Astrocyte of the spinal cord (primary cell): ENCODE measurements around the gene SAMD14.

ENCODE experiments used
- DNase-seq: peaks from one replicate; pipeline ENCODE4 v3.0.0; 2011; ENCODE audit warnings: low read depth, low spot score
- H3K4me3 ChIP-seq: 2 replicates; pipeline ENCODE4 v1.5.1; 2011; ENCODE audit warnings: low read depth, mild to moderate bottlenecking, low read length, moderate library complexity
- in situ Hi-C: cut with HindIII; loops from 2 replicates; pipeline ENCODE4 v1.10.0; 2017; ENCODE audit warnings: low sequenced_read_pairs
- TF ChIP-seq, protein P1 (sequence below): IDR thresholded peaks from 2 replicates; pipeline ENCODE4 v1.5.1; 2012; ENCODE audit warnings: low read depth, mild to moderate bottlenecking, low read length, inconsistent platforms

The SAMD14 gene

DNA sequence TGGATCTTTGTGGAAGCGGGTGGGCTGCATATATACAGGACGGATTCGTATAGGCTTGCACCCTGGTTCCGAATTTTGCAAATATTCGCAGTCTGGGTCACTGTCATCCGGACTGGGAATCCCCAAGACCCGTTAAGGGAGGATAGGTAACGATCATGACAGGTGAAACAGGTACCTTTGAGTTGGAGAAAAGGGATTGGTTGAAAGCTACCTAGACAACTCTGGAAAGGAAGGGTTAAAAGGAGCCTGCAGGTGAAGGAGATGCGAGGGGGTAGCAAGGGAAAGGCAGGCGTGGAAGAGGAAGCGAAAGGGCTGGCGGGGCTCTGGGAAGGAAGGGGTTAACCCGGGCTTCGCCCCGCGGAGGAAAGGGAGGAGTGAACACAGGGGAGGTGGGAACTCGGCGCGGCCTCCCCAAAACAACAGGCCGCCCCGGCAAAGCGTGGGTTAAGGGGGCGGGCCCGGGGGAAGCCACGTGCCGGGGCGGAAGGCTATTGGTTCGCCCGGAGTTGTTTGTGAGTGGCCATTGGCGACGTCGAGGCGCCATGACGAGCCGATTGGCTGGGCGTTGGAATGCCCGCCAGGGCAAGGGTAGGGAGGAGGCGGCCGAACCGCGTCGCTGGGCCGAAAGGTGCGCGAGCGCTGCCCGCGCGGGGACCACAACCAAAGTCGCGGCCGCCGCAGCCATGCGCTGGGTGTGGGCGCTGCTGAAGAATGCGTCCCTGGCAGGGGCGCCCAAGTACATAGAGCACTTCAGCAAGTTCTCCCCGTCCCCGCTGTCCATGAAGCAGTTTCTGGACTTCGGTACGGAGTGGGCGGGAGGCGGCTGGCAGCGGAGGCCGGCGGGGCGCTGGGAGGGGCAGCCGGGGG, 35.0 kb downstream of the SAMD14 start, which contains the start of gene PDK2:
Gene PDK2 (plus strand): TSS at position 599 of the 867 bp plus-strand sequence. CDS start 85 bp downstream, at position 684.
- in situ Hi-C loops: no loop called here
- peak within 1 kb of the TSS; percentile 69 for H3K4me3 ChIP-seq
- peak; percentile 97 for DNase-seq
- TF ChIP-seq, protein P1, sequence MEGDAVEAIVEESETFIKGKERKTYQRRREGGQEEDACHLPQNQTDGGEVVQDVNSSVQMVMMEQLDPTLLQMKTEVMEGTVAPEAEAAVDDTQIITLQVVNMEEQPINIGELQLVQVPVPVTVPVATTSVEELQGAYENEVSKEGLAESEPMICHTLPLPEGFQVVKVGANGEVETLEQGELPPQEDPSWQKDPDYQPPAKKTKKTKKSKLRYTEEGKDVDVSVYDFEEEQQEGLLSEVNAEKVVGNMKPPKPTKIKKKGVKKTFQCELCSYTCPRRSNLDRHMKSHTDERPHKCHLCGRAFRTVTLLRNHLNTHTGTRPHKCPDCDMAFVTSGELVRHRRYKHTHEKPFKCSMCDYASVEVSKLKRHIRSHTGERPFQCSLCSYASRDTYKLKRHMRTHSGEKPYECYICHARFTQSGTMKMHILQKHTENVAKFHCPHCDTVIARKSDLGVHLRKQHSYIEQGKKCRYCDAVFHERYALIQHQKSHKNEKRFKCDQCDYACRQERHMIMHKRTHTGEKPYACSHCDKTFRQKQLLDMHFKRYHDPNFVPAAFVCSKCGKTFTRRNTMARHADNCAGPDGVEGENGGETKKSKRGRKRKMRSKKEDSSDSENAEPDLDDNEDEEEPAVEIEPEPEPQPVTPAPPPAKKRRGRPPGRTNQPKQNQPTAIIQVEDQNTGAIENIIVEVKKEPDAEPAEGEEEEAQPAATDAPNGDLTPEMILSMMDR: no peak

DNA sequence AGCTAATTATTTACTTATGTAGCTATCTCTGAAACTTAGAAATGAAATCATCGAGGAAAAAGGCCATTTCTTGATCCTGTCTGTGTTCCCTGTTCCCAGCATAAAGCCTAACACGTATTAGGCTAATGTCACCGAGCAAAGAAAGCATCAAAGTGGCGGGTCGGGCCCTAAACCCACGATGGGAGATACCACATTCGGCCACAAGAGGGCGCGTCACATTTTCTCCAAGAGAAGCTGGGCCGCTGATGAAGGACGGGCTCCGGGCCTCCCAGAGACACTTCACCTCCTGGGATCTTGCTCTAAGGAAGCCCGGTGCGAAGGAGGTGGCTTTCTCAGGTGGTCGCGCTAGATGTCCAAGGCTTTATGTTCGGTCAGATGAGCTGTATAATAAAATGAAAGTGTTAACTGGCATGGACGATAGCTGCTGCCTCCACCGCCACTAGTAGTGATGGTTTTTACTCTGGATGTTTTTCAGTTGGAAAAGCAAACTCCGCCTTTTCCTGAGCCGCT, 35.7 kb downstream of the SAMD14 start:
- peak; percentile 87 for DNase-seq
- peak overlapping the region; percentile 69 for H3K4me3 ChIP-seq
- in situ Hi-C loops: no loop called here
- TF ChIP-seq, protein P1: peak; percentile 84

DNA sequence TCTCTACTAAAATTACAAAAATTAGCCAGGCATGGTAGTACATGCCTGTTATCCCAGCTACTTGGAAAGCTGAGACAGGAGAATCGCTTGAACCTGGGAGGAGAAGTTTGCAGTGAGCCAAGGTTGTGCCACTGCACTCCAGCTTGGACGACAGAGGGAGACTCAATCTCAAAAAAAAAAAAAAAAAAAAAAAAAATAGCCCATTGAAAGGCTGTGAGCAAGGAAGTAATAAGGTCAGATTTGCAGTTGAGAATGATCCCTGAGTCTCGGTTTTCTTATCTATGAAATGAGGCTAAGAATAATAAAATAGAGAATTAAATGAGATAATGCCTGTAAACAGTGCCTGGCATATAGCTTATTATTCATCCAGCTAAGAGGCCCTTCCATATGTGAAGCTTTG, 36.2 kb downstream of the SAMD14 start:
- no peak overlapping the region for H3K4me3 ChIP-seq
- DNase-seq: no peak
- TF ChIP-seq, protein P1: no peak
- in situ Hi-C loops: no loop called here

DNA sequence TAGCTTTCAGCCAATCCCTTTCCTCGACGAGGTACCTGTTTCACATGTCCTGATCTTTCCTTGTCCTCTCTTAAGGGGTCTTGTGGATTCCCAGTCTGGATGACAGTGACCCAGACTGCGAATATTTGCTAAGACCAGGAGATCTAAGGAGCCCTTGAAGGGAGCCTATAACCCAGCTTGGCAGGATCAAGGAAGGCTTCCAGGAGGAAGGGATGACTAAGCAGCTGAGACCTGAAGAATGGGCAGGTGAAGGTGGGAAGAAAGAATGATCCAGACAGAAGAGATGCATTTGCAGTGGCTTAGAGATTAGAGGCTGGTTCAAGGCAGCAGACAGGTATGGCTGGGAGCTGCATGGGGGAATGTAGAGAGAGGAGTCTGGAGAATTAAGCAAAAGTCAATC, 36.7 kb downstream of the SAMD14 start:
- DNase-seq: no peak
- TF ChIP-seq, protein P1: no peak
- H3K4me3 ChIP-seq: no peak overlapping the region
- in situ Hi-C loops: no loop called here

DNA sequence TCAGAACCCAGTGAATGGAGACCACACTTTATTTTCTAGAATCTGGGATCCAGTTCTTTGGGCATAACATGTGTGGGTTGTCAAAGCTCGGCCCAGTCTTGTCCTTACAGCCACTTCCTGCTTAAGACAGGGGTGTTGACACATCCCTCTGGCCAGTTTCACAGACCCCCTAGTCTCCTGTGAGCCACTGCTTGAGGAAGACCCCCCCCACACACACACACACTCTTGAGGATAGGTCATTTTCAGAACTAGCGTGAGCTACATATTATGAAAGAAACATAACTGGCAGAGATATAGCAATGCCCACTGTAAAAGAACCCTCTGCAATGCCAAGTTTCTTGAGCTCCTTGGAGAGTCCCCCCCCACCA, 38.1 kb downstream of the SAMD14 start:
- DNase-seq: no peak
- in situ Hi-C loops: no loop called here
- no peak overlapping the region for H3K4me3 ChIP-seq
- TF ChIP-seq, protein P1: no peak

DNA sequence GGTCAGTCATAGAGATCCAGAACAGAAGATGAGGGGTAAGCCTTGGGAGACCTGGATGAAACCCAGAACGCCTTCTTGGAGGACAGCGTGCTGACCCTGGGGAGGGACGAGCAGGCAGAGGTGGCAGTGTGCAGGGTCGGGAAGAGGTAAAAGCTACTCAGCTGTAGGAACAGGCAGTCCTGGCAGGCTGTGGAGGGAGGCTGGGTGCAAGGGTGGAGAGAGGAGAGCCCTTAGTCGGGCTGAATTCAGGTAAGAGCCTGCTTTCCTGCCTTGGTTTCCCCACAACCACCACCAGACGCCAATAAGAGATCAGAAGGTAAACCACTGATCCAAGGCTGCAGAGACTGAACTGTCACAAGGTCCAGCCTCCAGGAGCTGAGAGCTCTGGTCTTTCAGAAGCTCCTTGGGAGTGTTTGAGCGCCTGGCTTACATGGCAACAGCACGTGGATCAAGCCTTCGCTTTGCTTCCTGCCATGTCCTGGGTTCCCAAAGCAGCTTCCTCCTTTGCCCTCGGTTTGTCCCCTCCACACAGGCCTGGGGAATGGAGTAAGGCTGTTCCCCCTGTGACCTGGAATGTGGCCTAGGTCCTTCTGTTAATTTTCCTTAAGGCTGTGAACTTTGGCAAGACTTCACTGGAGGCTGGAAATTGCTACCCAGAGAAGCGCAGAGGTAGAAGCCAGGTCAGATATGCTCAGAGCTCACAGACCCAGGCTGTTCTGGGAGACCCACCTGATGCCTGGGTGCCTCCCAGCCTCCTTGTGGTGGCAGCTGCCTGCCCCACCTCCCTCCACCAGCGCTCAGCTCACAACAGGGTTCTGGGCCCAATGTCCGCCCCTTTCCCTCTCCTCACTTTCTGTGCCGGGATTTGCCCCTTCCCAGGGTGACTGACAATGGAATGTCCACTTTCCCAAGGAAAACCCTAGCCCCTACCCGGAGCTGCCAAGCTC, 38.7 kb downstream of the SAMD14 start:
- in situ Hi-C loops: no loop called here
- no peak overlapping the region for H3K4me3 ChIP-seq
- TF ChIP-seq, protein P1: no peak
- DNase-seq: no peak
